Lower lobe of right lung (tissue), 2 donors: ENCODE measurements around the gene GRIK2. TPM values are rescaled to one million over a fixed set of nuclear protein-coding genes. Genes with fewer than 3 reads are reported as not detected.

Source experiments
- ATAC-seq, 2 donors: fragments of 200-7000 bp; cut with Tn5 transposase; one replicate each; pipeline ENCODE4 v1.9.1; 2020 to 2022; ENCODE audit warnings: mild to moderate bottlenecking in 2 of 2, moderate library complexity in 2 of 2
- DNase-seq: peaks from one replicate; pipeline ENCODE4 v3.0.0-alpha.2; 2020
- H3K27ac ChIP-seq: fragments of 200-600 bp; one replicate; pipeline ENCODE4 v1.8.0; 2022
- H3K27me3 ChIP-seq: fragments of 200-600 bp; one replicate; pipeline ENCODE4 v1.8.0; 2022; ENCODE audit warnings: low read depth
- H3K36me3 ChIP-seq: fragments of 200-600 bp; one replicate; pipeline ENCODE4 v1.8.0; 2022; ENCODE audit warnings: mild to moderate bottlenecking
- H3K4me1 ChIP-seq: fragments of 200-600 bp; one replicate; pipeline ENCODE4 v1.8.0; 2022
- H3K4me3 ChIP-seq: fragments of 200-600 bp; one replicate; pipeline ENCODE4 v1.8.0; 2022; ENCODE audit warnings: mild to moderate bottlenecking
- H3K9me3 ChIP-seq: fragments of 200-600 bp; one replicate; pipeline ENCODE4 v1.8.0; 2022
- intact Hi-C: fragments of 100-400 bp; cut with DNase I; formaldehyde crosslinking; loops from one replicate; pipeline ENCODE4 v1.11.0; 2022
- total RNA-seq: library from RNA; stranded (reverse); fragmentation: NEBNext Ultra II Directional; extraction: Animal tissue kit (Norgen Biotek cat#: 25700); gene quantifications from one replicate; pipeline ENCODE4 v1.2.1, GENCODE V29; 2021
- TF ChIP-seq, protein P1 (sequence below): fragments of 200-600 bp; IDR thresholded peaks from one replicate; pipeline ENCODE4 v1.8.0; 2022; ENCODE audit warnings: antibody characterized with exemption, mild to moderate bottlenecking
- donor health status: DM: no; HTN: yes; CAD: no; lungs with severe emphysema.

GRIK2 gene
- total RNA-seq, 1 donor from 2014 or later: 0.62 TPM

DNA sequence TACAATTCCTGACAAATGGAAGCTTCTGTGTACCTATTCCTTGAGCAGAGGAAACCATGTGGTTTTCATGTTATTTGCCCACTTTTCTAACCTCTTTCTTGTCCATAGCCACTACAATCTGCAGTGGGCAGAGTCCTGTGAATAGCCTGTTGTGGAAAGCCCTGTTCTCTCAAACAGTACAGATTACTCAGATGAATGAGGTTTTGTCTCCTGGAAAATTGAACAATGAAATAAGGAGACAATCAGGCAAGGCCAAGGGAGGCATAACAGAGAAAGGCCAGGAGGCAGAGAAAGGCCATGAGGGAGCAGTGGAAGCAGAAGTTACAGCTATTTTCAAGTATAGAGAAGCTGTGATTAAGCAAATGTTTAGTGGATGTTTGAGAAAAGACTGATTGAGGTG, 189.3 kb downstream of the GRIK2 start:
- Histone ChIP-seq H3K4me3 (no peak overlapping the region), H3K36me3 (no peaks in the 10 kb centered on the region), H3K27ac (no peak overlapping the region), H3K27me3 (no peaks in the 10 kb centered on the region), H3K9me3 (no peaks in the 10 kb centered on the region), H3K4me1 (no peaks in the 10 kb centered on the region)
- intact Hi-C loops: no loop called here
- ATAC-seq: no peak
- TF ChIP-seq, protein P1, sequence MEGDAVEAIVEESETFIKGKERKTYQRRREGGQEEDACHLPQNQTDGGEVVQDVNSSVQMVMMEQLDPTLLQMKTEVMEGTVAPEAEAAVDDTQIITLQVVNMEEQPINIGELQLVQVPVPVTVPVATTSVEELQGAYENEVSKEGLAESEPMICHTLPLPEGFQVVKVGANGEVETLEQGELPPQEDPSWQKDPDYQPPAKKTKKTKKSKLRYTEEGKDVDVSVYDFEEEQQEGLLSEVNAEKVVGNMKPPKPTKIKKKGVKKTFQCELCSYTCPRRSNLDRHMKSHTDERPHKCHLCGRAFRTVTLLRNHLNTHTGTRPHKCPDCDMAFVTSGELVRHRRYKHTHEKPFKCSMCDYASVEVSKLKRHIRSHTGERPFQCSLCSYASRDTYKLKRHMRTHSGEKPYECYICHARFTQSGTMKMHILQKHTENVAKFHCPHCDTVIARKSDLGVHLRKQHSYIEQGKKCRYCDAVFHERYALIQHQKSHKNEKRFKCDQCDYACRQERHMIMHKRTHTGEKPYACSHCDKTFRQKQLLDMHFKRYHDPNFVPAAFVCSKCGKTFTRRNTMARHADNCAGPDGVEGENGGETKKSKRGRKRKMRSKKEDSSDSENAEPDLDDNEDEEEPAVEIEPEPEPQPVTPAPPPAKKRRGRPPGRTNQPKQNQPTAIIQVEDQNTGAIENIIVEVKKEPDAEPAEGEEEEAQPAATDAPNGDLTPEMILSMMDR: no peak
- no peak for DNase-seq

DNA sequence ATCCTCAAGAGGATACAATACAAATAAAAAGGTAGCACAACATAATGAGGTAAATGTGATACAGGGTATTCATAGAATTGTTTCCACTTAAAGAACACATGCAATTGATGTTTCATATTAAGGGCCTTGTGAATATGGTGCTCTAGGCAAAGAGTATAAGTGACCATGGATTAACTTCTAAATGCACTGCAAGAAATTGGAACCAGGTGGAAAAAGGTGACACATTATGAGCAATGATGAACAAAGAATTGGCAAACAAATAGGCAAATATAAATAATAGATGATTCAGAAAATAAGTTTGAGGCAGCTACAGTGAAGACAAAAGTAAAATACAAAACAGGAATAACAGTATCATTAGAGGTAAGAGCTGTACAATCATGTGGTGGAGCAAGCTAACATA, 192.0 kb downstream of the GRIK2 start:
- ATAC-seq: no peak
- intact Hi-C loops: no loop called here
- Histone ChIP-seq H3K4me1 (no peaks in the 10 kb centered on the region), H3K4me3 (no peak overlapping the region), H3K36me3 (no peaks in the 10 kb centered on the region), H3K27ac (no peak overlapping the region), H3K9me3 (no peaks in the 10 kb centered on the region), H3K27me3 (no peaks in the 10 kb centered on the region)
- no peak for DNase-seq
- TF ChIP-seq, protein P1: no peak

DNA sequence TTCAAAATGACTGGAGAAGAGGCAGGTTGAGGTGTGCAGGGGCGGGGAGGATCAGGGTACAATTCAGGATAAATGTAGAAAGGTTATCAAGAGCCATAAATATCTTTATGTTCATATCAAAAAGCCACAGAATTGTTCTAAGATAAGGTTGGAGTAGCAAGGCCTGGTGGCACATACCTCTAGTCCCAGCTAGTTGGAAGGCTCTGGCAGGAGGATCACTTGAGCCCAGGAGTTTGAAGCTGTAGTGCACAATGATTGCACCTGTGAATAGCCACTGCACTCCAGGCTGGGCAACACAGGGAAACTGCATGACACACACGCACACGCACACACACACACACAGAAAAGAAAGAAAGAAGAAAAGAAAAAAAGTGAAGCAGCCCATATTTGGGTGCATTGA, 194.8 kb downstream of the GRIK2 start:
- no peaks in the 10 kb centered on the region for H3K36me3 ChIP-seq
- intact Hi-C loops: no loop called here
- no peaks in the 10 kb centered on the region for H3K9me3 ChIP-seq
- no peak for DNase-seq
- H3K27me3 ChIP-seq: no peaks in the 10 kb centered on the region
- no peak overlapping the region for H3K27ac ChIP-seq
- TF ChIP-seq, protein P1: no peak
- no peak overlapping the region for H3K4me3 ChIP-seq
- no peaks in the 10 kb centered on the region for H3K4me1 ChIP-seq
- ATAC-seq: no peak

DNA sequence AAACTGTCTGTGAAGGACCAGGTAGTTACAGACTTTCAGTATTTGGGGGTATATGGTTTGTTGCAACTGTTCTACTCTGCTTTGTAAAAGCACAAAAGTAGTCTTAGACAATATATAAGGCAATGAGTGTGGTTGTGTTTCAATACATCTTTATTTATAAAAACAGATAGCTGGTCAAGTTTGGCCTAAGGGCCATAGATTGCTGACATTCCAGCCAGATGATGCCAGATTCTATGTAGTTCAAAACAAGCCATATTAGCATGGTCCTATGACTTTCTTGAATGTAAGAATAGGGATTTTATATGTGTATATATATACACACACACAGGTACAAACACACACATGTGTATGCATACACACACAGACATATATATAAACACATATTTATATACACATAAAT, 201.8 kb downstream of the GRIK2 start:
- intact Hi-C loops: no loop called here
- no peaks in the 10 kb centered on the region for H3K36me3 ChIP-seq
- H3K9me3 ChIP-seq: no peaks in the 10 kb centered on the region
- ATAC-seq: no peak
- no peak overlapping the region for H3K4me3 ChIP-seq
- no peak for DNase-seq
- no peaks in the 10 kb centered on the region for H3K27me3 ChIP-seq
- H3K27ac ChIP-seq: no peak overlapping the region
- TF ChIP-seq, protein P1: no peak
- H3K4me1 ChIP-seq: no peaks in the 10 kb centered on the region

DNA sequence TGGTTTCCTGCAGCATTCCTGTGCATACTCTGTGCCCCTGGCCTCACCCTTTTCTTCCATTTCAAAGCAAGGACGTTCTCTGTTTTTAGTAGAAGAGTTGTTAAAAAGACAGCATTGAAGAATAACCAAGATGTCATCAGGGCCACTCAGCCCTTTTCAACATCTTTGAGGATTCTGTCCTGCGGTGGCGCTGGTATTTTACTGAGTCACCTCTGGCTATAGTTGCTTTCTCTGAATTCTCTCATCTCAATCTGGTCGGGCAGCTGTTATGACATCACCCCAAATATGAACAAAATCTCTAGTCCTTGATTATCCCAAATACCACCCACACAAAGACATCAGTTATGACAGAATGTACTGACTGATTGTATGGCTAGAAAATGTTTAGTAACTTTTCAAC, 204.2 kb downstream of the GRIK2 start:
- intact Hi-C loops: no loop called here
- H3K4me1 ChIP-seq: no peaks in the 10 kb centered on the region
- ATAC-seq: no peak
- H3K27me3 ChIP-seq: no peaks in the 10 kb centered on the region
- H3K4me3 ChIP-seq: no peak overlapping the region
- DNase-seq: no peak
- no peaks in the 10 kb centered on the region for H3K9me3 ChIP-seq
- TF ChIP-seq, protein P1: no peak
- H3K27ac ChIP-seq: no peak overlapping the region
- H3K36me3 ChIP-seq: no peaks in the 10 kb centered on the region

DNA sequence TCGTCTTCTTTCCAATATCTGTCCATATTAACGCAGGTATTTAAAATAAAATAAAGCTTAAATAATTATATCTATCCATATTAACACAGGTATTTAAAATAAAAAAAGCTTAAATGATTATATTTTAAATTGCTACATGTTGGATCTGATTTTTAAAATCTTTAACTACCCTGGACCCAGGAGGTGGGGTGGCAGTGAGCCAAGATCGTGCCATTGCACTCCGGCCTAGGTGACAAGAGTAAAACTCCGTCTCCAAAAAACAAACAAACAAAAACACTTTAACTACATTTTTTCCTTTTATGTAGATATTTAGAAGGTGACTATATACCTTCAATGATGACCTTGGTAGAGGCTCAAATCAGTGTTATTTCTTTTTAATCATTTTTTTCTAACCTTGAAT, 211.9 kb downstream of the GRIK2 start:
- no peaks in the 10 kb centered on the region for H3K27me3 ChIP-seq
- no peak for DNase-seq
- no peak overlapping the region for H3K4me3 ChIP-seq
- no peak for ATAC-seq
- no peaks in the 10 kb centered on the region for H3K9me3 ChIP-seq
- no peak overlapping the region for H3K27ac ChIP-seq
- intact Hi-C loops: no loop called here
- H3K36me3 ChIP-seq: no peaks in the 10 kb centered on the region
- no peaks in the 10 kb centered on the region for H3K4me1 ChIP-seq
- TF ChIP-seq, protein P1: no peak
